Measurements from ENCODE around the gene TLX2. TPM values are rescaled to one million over a fixed set of nuclear protein-coding genes. Genes with fewer than 3 reads are reported as not detected.

TLX2 gene
- total and polyA plus RNA-seq, 2 of the 13 experiments (the other 11 are each of a cell fraction or from before 2014, with no cell fraction given), result 0.05 to 0.20 TPM

- no peak for TF ChIP-seq KLF13 (CRISPR knock-in tag; IDR thresholded peaks at IDR 0.05)
- peak; percentile 47; the same call in 1 of the 2 replicates for TF ChIP-seq SRY (CRISPR knock-in tag; IDR thresholded peaks at IDR 0.05)
- no peak for TF ChIP-seq ZFP36L1 (CRISPR knock-in tag; IDR thresholded peaks at IDR 0.05)
- no peak for TF ChIP-seq ZBTB49 (CRISPR knock-in tag; IDR thresholded peaks at IDR 0.05; ENCODE audit: borderline replicate concordance)
- no peak; the same call in 1 of the 2 replicates for TF ChIP-seq U2AF2 (IDR thresholded peaks at IDR 0.05; ENCODE audit: low read depth, low read length)
- peak; percentile 59; the same call in 1 of the 2 replicates for TF ChIP-seq NFKB2 (CRISPR knock-in tag; IDR thresholded peaks at IDR 0.05; ENCODE audit: borderline replicate concordance)
- no peak for TF ChIP-seq DRAP1 (CRISPR knock-in tag; IDR thresholded peaks at IDR 0.05)
- no peak for TF ChIP-seq SUZ12 (IDR thresholded peaks at IDR 0.05; ENCODE audit: low read depth, low read length)
- TF ChIP-seq FOXJ3 (CRISPR knock-in tag; IDR thresholded peaks at IDR 0.05; ENCODE audit: borderline replicate concordance), result no peak; the same call in 1 of the 2 replicates
- no peak for TF ChIP-seq ZNF460 (CRISPR knock-in tag; IDR thresholded peaks at IDR 0.05; ENCODE audit: borderline replicate concordance)
- TF ChIP-seq SOX13 (IDR thresholded peaks at IDR 0.05), result no peak
- 0 out of 4 replicates have a peak, but pooled peaks of 1 of the 2 experiments have one; percentile 33 for TF ChIP-seq SOX13 (CRISPR knock-in tag; conservative IDR thresholded peaks at IDR 0.05 in 1 of 2, IDR thresholded peaks at IDR 0.05 in 1 of 2)
- TF ChIP-seq RNF219 (CRISPR knock-in tag; IDR thresholded peaks at IDR 0.05), result no peak
- TF ChIP-seq MAFK (conservative IDR thresholded peaks at IDR 0.05 in 1 of 2, IDR thresholded peaks at IDR 0.05 in 1 of 2; ENCODE audit: low read length in 2 of 2), result no peak
- no peak for TF ChIP-seq ZNF83 (CRISPR knock-in tag; IDR thresholded peaks at IDR 0.05; ENCODE audit: borderline replicate concordance)
- no peak for TF ChIP-seq DBP (CRISPR knock-in tag; IDR thresholded peaks at IDR 0.05; ENCODE audit: not compliant biosample characterization)
- TF ChIP-seq E2F1 (CRISPR knock-in tag; IDR thresholded peaks at IDR 0.05), result 0 out of 2 replicates have a peak, but pooled peaks have one; percentile 7
- peak; percentile 52; the same call in 1 of the 2 replicates for TF ChIP-seq ZNF550 (CRISPR knock-in tag; IDR thresholded peaks at IDR 0.05; ENCODE audit: borderline replicate concordance)
These were observed 10.5 kb upstream of the TLX2 start (continued) for GRCh38 chr2:74503506-74504475.

Data from HepG2 (cell line).